Keratinocyte (primary cell): ENCODE data around the gene C1QC.

Source experiments
- EZH2 ChIP-seq: IDR thresholded peaks from one replicate; pipeline ENCODE4 v1.6.1; 2012; ENCODE audit warnings: inconsistent platforms, mild to moderate bottlenecking, low read length, moderate library complexity
- TF ChIP-seq, protein P1 (sequence below), 3 experiments: IDR thresholded peaks in 1 of 3; conservative IDR thresholded peaks in 1 of 3; optimal IDR thresholded peaks in 1 of 3; 2 replicates in 2 of 3; 3 replicates in 1 of 3; pipeline versions ENCODE3 to v1.5.1; 2011; ENCODE audit warnings: low read length in 3 of 3, mild to moderate bottlenecking in 3 of 3, moderate library complexity in 2 of 3, control low read depth in 1 of 3, inconsistent platforms in 1 of 3; ENCODE audit not compliant: insufficient read depth in 2 of 3; ENCODE audit errors: extremely low read depth in 1 of 3

DNA sequence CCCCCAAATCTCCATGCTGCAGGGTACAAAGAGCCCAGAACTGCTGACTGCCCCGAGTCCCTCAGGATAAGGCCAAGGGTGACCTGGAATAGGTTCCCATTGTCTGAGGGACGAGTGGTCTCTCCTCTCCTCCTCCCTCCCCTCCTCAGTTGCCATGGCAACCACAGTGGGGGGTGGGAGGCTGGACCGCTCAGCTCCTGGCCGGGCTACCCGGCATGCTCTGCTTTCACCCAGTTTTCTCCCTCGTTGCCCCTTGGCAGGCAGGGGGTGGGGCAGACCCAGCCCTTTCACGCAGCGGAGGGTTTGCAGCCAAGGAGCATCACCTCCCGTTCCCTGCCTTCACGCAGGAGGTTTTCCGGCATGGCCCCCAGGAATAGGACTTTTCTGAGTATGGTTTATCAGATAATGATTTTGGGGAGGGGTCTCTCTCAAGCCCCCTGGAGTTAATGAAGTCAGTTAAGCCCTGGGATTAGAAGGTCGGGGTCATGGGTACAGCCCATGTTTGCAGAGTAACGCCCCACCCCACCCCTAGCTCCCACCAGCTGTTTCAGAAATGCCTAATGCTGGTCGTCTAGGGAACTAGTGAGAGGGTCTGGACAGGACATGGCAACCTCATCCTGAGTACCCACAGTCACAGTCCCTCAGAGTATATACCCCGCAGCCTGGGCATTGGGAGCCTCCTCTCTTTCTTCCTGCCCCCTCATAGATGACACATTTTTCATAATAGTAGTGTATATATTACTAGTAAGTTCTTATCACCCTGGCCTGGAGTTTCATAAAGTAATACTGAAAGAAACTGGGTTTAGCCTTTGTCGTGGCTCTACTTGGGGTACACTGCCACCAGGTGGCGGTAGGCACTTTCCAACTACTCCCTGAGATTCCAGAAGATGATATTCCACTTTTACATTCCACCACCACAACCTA lies 30.3 kb downstream of the C1QC start:
- TF ChIP-seq EZH2 = no peak
- TF ChIP-seq, protein P1, sequence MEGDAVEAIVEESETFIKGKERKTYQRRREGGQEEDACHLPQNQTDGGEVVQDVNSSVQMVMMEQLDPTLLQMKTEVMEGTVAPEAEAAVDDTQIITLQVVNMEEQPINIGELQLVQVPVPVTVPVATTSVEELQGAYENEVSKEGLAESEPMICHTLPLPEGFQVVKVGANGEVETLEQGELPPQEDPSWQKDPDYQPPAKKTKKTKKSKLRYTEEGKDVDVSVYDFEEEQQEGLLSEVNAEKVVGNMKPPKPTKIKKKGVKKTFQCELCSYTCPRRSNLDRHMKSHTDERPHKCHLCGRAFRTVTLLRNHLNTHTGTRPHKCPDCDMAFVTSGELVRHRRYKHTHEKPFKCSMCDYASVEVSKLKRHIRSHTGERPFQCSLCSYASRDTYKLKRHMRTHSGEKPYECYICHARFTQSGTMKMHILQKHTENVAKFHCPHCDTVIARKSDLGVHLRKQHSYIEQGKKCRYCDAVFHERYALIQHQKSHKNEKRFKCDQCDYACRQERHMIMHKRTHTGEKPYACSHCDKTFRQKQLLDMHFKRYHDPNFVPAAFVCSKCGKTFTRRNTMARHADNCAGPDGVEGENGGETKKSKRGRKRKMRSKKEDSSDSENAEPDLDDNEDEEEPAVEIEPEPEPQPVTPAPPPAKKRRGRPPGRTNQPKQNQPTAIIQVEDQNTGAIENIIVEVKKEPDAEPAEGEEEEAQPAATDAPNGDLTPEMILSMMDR (optimal IDR thresholded peaks at IDR 0.05 in 1 of 3, IDR thresholded peaks at IDR 0.05 in 1 of 3, conservative IDR thresholded peaks at IDR 0.05 in 1 of 3; ENCODE audit: extremely low read depth in 1 of 3, insufficient read depth in 2 of 3, low read length in 3 of 3) = peak; percentile 66 to 72 (median 69)
